Activated T-cell treated with anti-CD3 and anti-CD28 coated beads for 4 hours (primary cell): ENCODE data around the gene UBE2V1.
A peak's percentile ranks its signal among the peaks of the same experiment; 100 is the strongest.
"Not testable (repeated sequence)": the region's sequence is repeated elsewhere in the genome, so short reads cannot be mapped to it uniquely, and the experiment has no call there.

Experiments
- DNase-seq: peaks from one replicate; pipeline ENCODE4 v3.0.0-alpha.2; 2020

Gene UBE2V1

DNA sequence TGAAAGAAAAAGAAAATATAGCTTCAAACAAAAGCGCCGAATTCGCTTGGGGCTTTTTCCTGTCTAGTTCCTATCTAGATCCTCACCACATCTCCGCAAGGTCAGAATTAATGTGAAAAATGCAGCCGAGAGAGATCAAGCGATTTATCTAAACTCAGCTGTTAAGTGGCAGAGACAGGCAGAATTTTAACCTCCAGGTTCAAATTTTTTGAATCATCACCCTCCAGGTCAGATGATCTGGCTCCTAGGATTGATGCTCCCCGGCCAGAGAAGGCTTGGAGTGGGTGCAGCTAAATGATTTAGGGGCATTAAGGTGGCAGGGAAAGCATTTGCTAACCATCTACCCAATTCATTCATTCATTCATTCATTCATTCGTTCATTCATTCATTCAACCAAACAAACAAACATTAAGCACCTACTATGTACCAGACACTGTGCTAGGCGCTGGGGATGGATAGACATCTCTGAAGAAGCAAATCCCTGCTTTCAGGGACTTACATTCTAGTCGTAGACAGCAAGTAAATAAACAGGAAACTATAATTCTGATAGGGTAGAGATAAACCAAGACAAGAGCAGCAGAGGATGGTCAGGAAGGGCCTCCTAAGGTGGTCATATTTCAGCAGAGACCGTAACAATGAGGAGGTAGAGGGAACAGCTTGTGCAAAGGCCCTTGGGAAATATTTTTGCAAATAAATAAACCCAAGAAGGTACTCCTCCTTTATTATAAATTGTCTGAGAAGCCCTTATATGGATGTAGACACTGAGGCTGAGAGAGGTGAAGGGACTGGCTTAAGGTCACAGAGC is 672 bp upstream of the UBE2V1 start:
- no peak for DNase-seq

DNA sequence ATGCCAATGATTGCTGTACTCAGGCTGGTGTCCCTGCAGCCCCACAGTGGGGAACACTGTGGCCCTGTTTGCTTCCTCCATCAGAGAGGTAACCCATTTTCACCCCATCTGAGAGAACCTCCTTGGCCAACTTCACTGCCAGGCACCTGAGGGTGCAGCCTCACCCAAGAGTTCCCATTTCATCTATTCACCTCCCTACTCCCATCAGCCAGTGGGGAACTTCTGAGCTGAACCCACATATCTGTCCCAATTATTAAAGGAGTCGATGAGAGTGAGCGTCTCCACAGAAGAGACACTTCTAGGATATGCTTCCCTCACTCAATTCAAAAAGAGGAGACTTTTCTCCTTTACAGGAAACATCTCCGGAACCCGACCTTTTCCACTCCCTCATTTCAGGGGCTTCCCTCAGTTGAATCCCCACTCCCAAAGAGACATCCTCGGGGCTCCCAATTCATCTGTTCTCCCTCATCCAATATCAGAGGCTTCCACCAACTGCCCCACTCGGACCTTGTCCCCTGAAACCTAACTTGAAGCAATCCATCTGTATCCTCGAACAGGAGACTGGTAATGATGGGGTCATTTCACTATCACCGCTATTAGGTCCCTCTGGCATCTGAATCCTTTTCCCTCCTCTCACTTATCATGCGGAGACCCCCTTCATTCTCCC is 988 bp downstream of the UBE2V1 start:
- no peak for DNase-seq

DNA sequence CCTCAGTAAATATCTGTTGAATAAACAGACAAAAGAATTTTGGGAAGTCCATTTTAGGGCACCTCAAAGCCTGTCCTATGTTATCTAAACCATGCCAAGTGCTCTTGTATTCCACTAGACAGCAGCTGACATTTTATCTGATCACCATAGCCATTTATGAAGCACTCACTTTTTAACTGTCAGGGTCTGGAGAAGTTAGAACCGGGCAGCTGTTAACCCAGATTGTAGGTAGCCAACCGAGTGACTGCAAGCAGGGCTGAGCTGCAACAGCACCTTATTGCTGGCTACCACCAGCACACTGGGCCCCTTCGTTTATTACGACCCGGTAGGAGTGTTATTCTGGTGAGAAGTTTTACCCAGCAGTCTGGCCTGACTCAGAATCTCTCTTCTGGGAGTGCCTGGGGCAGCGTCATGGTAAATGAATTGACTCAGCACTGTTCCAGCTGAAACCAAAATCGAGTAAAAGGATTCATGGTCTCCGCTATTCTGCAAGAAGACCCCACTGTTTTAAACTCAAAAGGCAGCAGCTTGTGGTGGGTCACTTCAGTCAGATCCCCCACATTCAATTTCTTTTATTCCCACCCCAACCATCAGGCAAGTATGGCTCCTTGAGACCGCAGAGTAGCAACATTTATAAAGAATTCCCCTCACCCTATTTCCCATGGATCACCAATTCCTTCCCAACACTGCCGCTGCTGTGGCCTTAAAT is 1.7 kb downstream of the UBE2V1 start:
- peak; percentile 21 for DNase-seq

GRCh38 chr20:50110141-50111047 is 2.6 kb downstream of the UBE2V1 start:
- no peak for DNase-seq

GRCh38 chr20:50108556-50109235 is 4.3 kb downstream of the UBE2V1 start:
- DNase-seq = no peak

GRCh38 chr20:50107796-50108331 is 5.1 kb downstream of the UBE2V1 start:
- DNase-seq = no peak

DNA sequence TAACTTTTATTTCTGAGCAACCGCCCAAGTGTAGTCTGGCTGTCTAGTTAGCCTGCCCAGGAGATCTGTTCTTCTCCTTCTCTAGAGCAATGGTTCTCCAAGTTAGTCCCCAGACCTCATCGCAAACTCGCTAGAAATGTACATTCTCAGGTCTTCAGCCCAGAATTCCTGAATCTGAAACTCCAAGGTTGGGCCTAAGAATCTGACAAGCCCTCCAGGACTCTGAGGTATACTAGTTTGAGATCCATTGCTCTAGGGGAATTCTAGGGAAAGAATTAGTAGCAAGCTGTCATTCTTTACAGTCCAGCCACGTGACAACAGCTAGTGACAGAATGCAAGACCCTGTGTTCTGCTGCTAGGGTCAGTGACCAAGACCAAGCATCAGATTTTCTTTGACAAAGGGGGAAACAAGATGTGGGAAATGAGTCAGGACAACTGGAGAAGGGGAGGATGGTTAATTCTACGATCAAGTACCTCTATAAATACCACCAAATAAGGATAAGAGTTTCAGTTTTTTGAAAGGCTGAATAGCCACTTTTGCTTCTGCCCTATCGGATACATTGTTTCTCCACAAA is 5.8 kb downstream of the UBE2V1 start:
- DNase-seq = no peak

DNA sequence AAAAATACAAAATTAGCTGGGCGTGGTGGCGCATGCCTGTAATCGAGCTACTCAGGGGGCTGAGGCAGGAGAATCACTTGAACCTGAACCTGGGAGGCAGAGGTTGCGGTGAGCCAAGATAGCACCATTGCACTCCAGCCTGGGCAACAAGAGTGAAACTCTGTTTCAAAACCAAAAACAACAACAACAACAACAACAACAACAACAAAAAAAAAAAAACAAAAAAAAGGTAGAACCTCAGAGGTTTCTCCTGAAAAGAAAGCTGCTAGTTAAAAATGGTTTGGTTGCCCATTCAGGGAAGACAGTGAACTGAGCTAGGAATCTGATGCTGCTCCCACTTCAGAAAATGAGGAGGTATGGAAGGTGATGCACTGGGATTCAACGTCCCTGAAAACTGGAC is 6.3 kb downstream of the UBE2V1 start:
- DNase-seq = not testable (repeated sequence)

GRCh38 chr20:50103464-50104107 is 9.4 kb downstream of the UBE2V1 start:
- DNase-seq = peak; percentile 41

DNA sequence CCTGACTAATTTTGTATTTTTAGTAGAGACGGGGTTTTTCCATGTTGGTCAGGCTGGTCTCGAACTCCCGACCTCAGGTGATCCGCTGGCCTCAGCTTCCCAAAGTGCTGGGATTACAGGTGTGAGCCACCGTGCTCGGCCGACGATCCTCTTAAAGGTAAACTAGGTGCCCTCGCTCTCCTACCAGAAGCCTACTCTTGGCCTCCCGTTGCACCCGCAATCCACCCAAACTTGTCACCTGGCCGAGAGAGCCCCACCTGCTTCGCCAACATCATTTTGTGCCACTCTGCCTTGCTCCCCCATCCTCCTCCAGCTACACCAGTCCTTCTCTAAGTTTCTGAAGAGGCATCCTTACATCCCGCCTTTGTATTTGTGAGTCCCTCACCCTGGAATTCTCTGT is 10.4 kb downstream of the UBE2V1 start:
- not testable (repeated sequence) for DNase-seq

GRCh38 chr20:50101887-50102286 is 11.1 kb downstream of the UBE2V1 start:
- DNase-seq = no peak

DNA sequence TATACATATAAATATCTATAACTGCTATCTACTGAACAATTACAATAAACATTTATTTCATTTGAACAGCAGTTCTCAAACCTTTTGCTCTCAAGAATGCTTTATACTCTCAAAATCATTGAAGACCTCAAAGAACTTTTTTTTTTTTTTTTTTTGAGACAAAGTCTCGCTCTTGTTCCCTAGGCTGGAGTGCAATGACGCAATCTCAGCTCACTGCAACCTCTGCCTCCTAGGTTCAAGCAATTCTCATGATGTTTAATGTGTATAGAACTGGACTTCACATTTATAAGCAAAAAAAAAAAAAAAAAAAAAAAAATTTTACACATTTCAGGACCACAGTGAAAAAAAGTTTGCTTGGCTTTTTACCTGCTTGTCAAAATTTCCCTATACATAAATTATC is 11.7 kb downstream of the UBE2V1 start:
- DNase-seq = no peak

- no peak for DNase-seq
These were observed 12.4 kb downstream of the UBE2V1 start for GRCh38 chr20:50100552-50100951.

DNA sequence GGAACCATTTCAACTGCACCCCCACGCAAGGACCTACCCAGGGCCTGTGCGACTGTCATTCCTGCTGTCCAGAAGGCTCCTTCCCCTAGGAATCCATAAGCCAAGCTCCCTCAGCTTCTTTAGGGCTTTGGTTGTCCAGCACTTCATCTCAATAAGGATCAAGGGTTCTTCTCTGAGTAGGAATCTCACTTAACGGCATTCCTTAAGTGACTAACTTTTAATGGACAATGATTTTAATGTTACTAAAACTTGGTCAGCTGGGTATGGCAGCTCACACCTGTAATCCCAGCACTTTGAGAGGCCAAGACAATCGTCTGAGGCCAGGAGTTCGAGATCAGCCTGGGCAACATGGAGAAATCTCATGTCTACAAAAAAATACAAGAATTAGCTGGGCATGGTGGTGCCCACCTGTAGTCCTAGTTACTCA is 13.4 kb downstream of the UBE2V1 start:
- DNase-seq = no peak

GRCh38 chr20:50099113-50099512 is 13.8 kb downstream of the UBE2V1 start:
- DNase-seq = no peak

- no peak for DNase-seq
These were observed 14.7 kb downstream of the UBE2V1 start for GRCh38 chr20:50098259-50098658.

GRCh38 chr20:50097843-50098242 is 15.1 kb downstream of the UBE2V1 start:
- no peak for DNase-seq

GRCh38 chr20:50096237-50096636 is 16.7 kb downstream of the UBE2V1 start:
- DNase-seq = no peak

DNA sequence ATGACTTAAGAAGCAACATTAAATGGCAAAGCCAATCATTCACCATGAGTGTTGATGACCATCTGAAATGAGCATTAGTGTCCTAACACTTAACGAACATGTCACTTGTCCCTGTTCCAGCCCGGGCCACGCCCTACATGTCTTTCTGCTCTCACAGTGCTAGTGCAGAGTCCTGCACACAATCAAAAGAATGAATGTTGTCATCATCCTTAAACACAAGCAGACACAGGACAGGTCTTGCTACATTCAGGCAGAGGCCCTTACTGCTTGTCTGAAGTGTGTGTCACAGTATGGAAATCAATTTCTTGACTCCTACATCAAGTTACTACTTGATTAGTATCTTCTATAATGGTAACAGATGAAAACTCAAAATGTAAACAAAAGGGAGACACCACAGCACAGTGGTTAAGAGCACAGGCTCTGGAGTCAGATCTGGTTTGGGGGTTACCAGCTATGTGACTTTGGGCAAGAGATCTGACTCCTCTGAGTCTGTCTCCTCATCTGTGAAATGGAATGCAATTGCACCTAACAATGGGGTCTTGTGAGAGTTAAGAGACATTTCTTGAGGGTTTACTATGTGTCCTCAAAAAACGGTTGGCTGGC is 17.4 kb downstream of the UBE2V1 start:
- DNase-seq = no peak

DNA sequence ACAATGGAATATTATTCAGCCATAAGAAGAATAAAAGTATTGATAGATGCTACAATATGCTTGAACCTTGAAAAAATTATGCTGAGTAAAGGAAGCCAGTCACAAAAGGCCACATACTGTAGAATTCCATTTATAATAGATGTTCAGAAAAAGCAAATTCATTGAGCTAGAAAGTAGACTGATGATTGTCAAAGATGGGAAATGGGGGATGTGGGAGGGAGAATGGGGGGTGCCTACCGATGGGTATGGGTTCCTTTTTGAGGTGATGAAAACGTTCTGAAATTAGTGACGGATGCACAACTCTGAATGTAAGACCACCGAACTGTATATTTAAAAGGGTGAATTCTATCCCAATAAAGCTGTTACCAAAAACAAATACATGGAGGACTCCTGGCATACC is 18.4 kb downstream of the UBE2V1 start:
- DNase-seq = no peak

GRCh38 chr20:50093240-50093639 is 19.7 kb downstream of the UBE2V1 start:
- DNase-seq = no peak
